K562 (cell line): ENCODE results near the gene R3HDM2. TPM values are rescaled to one million over a fixed set of nuclear protein-coding genes. Genes with fewer than 3 reads are reported as not detected.

ENCODE experiments used
- ATAC-seq: fragments of 200-7000 bp; cut with Tn5 transposase; 3 replicates; pipeline ENCODE4 v1.9.1; 2020; ENCODE audit warnings: moderate library complexity
- BruUV-seq: library from RNA; stranded (reverse); fragments of 400-500 nt; replicated peaks from 2 replicates; lab custom pipeline; 2021; lab: Mats Ljungman, UMichigan
- CTCF ChIA-PET: fragments of 300-600 bp; formaldehyde crosslinking; extraction: SDS; loops from one replicate; lab custom pipeline; 2021; ENCODE audit warnings: low intra/inter-chr PET ratio; lab: Yijun Ruan, JAX
- POLR2A ChIA-PET: fragments of 300-600, 350-650 bp; sonication (Branson Sonifier 250); formaldehyde crosslinking; extraction: SDS; loops from one replicate; lab custom pipeline; 2021; ENCODE audit warnings: antibody characterized with exemption, inconsistent platforms; lab: Yijun Ruan, JAX
- DNase-seq, 4 experiments: peaks; one replicate each; pipeline versions ENCODE4 v3.0.0 to v3.0.0-alpha.2; 2011 to 2018; ENCODE audit warnings: low spot score in 3 of 4, mixed read lengths in 3 of 4; ENCODE audit errors: extremely low read depth in 1 of 4
- FAIRE-seq: peaks from 2 replicates; lab custom pipeline; 2011; peaks lifted over from hg19 to GRCh38; lab: Jason Lieb, UNC
- H2AFZ ChIP-seq: 2 replicates; pipeline ENCODE4 v1.6.0; 2011; ENCODE audit warnings: low read depth, low read length, control low read depth, inconsistent platforms
- H3K27ac ChIP-seq: fragments of 200-600 bp; 3 replicates; pipeline ENCODE4 v1.8.0; 2011; ENCODE audit warnings: low read depth, mild to moderate bottlenecking, control low read depth, inconsistent platforms, low read length, moderate library complexity, mixed read lengths; ENCODE audit errors: extremely low read depth
- H3K27me3 ChIP-seq, 2 experiments: fragments of 300-600 bp in 1 of 2; 2 replicates in 1 of 2; 3 replicates in 1 of 2; pipeline versions ENCODE4 v1.6.0 to v1.8.0; 2011; ENCODE audit warnings: inconsistent platforms in 2 of 2, low read length in 2 of 2, mild to moderate bottlenecking in 1 of 2, mixed read lengths in 1 of 2, moderate library complexity in 1 of 2; ENCODE audit not compliant: control insufficient read depth in 2 of 2, insufficient read depth in 2 of 2
- H3K36me3 ChIP-seq: fragments of 300-600 bp; 3 replicates; pipeline ENCODE4 v1.8.0; 2011; ENCODE audit warnings: mild to moderate bottlenecking, low read length, inconsistent platforms; ENCODE audit not compliant: control insufficient read depth, insufficient read depth
- H3K4me1 ChIP-seq, 2 experiments: fragments of 200-600 bp in 1 of 2; replicated peaks in 1 of 2; 2 replicates in 1 of 2; 3 replicates in 1 of 2; pipeline versions ENCODE4 v1.5.1 to v1.8.0; 2011; ENCODE audit warnings: inconsistent platforms in 2 of 2, low read length in 2 of 2, mild to moderate bottlenecking in 1 of 2, mixed read lengths in 1 of 2, moderate library complexity in 1 of 2; ENCODE audit not compliant: control insufficient read depth in 2 of 2, insufficient read depth in 2 of 2
- H3K4me2 ChIP-seq: 2 replicates; pipeline ENCODE4 v1.6.1; 2011; ENCODE audit warnings: low read length, control low read depth, inconsistent platforms, mixed read lengths; ENCODE audit not compliant: insufficient read depth
- H3K4me3 ChIP-seq: fragments of 200-600 bp; sonication (generic), shearing (Covaris generic); 2 replicates; pipeline ENCODE4 v1.5.1; 2016; ENCODE audit warnings: control low read depth, inconsistent platforms
- H3K79me2 ChIP-seq: fragments of 200-600 bp; 3 replicates; pipeline ENCODE4 v1.8.0; 2011; ENCODE audit warnings: low read length, inconsistent platforms; ENCODE audit not compliant: control insufficient read depth, insufficient read depth
- H3K9ac ChIP-seq, 2 experiments: 2 replicates each; pipeline versions ENCODE4 v1.6.0 to v1.6.1; 2011; ENCODE audit warnings: low read depth in 2 of 2, low read length in 2 of 2, control low read depth in 1 of 2, inconsistent platforms in 1 of 2, mild to moderate bottlenecking in 1 of 2, mixed read lengths in 1 of 2; ENCODE audit not compliant: insufficient read depth in 1 of 2
- H3K9me1 ChIP-seq: one replicate; pipeline ENCODE4 v1.6.0; 2011; ENCODE audit warnings: inconsistent platforms, mild to moderate bottlenecking, low read length, moderate library complexity; ENCODE audit not compliant: control insufficient read depth, insufficient read depth
- H3K9me3 ChIP-seq: replicated peaks from 2 replicates; pipeline ENCODE4 v1.5.1; 2011; ENCODE audit warnings: low read depth, low read length, inconsistent platforms; ENCODE audit not compliant: control insufficient read depth, insufficient read depth
- H4K20me1 ChIP-seq: replicated peaks from 2 replicates; pipeline ENCODE4 v1.6.1; 2011; ENCODE audit warnings: low read length, inconsistent platforms, mixed read lengths; ENCODE audit not compliant: control insufficient read depth, insufficient read depth
- ARID4B ChIP-seq: sonication (generic); formaldehyde crosslinking; IDR thresholded peaks from 2 replicates; pipeline ENCODE4 v1.8.0; 2022; ENCODE audit warnings: mild to moderate bottlenecking, missing genetic modification reagents
- ATF4 ChIP-seq: fragments of 450-650 bp; formaldehyde crosslinking; IDR thresholded peaks from 2 replicates; pipeline ENCODE4 v1.4.0; 2022; ENCODE audit warnings: mild to moderate bottlenecking, moderate library complexity
- ATF7 ChIP-seq: fragments of 450-650 bp; IDR thresholded peaks from 2 replicates; pipeline ENCODE4 v1.7.1; 2014; ENCODE audit warnings: mild to moderate bottlenecking, moderate library complexity
- CREM ChIP-seq: IDR thresholded peaks from 2 replicates; pipeline ENCODE4 v1.6.1; 2014; ENCODE audit warnings: antibody characterized with exemption, low read depth
- FOXJ2 ChIP-seq: fragments of 200-800 bp; sonication (Bioruptor generic); IDR thresholded peaks from 2 replicates; pipeline ENCODE4 v1.6.1; 2016; ENCODE audit warnings: missing genetic modification characterization, missing compliant biosample characterization
- KDM2B ChIP-seq: fragments of 250-450 bp; sonication (Bioruptor Pico); IDR thresholded peaks from 2 replicates; pipeline ENCODE4 v1.8.0; 2021; ENCODE audit warnings: mild to moderate bottlenecking, moderate library complexity
- SUPT5H ChIP-seq: fragments of 450-650 bp; IDR thresholded peaks from 2 replicates; pipeline ENCODE4 v1.6.1; 2016
- TAF1 ChIP-seq: IDR thresholded peaks from 2 replicates; pipeline ENCODE4 v1.6.1; 2011; ENCODE audit warnings: mild to moderate bottlenecking, low read length, moderate library complexity; ENCODE audit not compliant: insufficient read depth, control insufficient read depth, severe bottlenecking; ENCODE audit errors: extremely low read depth
- TEAD1 ChIP-seq, 2 experiments: fragments of 450-650 bp in 1 of 2; sonication (generic) in 1 of 2; formaldehyde crosslinking; IDR thresholded peaks; 2 replicates each; pipeline versions ENCODE4 v1.4.0 to v1.8.0; 2020 to 2022; ENCODE audit warnings: mild to moderate bottlenecking in 2 of 2, missing genetic modification reagents in 1 of 2
- ZHX1 ChIP-seq: fragments of 150-350 bp; conservative IDR thresholded peaks from 2 replicates; pipeline ENCODE4 v1.6.1; 2014; ENCODE audit warnings: low read length
- ZNF444 ChIP-seq: fragments of 250-450 bp; sonication (Bioruptor Pico); IDR thresholded peaks from 2 replicates; pipeline ENCODE4 v1.4.0; 2020; ENCODE audit warnings: mild to moderate bottlenecking, moderate library complexity
- ZNF561 ChIP-seq: fragments of 450-650 bp; formaldehyde crosslinking; conservative IDR thresholded peaks from 2 replicates; pipeline ENCODE4 v1.4.0; 2020; ENCODE audit warnings: mild to moderate bottlenecking, moderate library complexity
- ZNF695 ChIP-seq: fragments of 450-650 bp; formaldehyde crosslinking; IDR thresholded peaks from 2 replicates; pipeline ENCODE4 v1.4.0; 2020; ENCODE audit warnings: mild to moderate bottlenecking, moderate library complexity
- WGBS: fragments of 100-300 bp; shearing (Covaris generic); methylation state at CpG from one replicate; pipeline ENCODE4 v1.1.6; 2016; ENCODE audit warnings: low coverage, mixed read lengths; ENCODE audit not compliant: insufficient coverage; ENCODE audit errors: missing lambda C conversion rate; 5-methylcytosine and 5-hydroxymethylcytosine counted together
- in situ Hi-C: fragments of 300-500 bp; cut with MboI; formaldehyde crosslinking; loops from 4 replicates; pipeline ENCODE4 v1.15.0; 2018; ENCODE audit warnings: inconsistent platforms, mixed read lengths
- intact Hi-C: fragments of 100-400 bp; cut with micrococcal nuclease; formaldehyde crosslinking; loops from 2 replicates; pipeline ENCODE4 v1.14.2; 2022
- polyA plus RNA-seq, 8 experiments: library from polyadenylated mRNA; depleted of rRNA in 4 of 8; stranded (reverse) in 5 of 8; unstranded in 3 of 8; fragments of >200 nt; fragmentation: Nextera tagmentation in 2 of 8; fragmentation: Illumina TruSeq in 1 of 8; extraction: Ambion mirVana in 2 of 8; extraction: Trizol in 1 of 8; gene quantifications; 2 replicates each; pipeline versions ENCODE4 v1.2.1 to v1.2.3, GENCODE V29; 2011 to 2014; ENCODE audit warnings: inconsistent platforms in 1 of 8, missing spikeins in 1 of 8
- total RNA-seq, 7 experiments: library from RNA; depleted of rRNA in 6 of 7; stranded (reverse); fragments of >200 nt in 6 of 7; fragmentation: Illumina TruSeq in 2 of 7; extraction: Trizol in 2 of 7; gene quantifications; 2 replicates each; pipeline versions ENCODE4 v1.2.1 to v1.2.3, GENCODE V29; 2011 to 2021; ENCODE audit warnings: low replicate concordance in 1 of 7

R3HDM2 gene
- total and polyA plus RNA-seq, 9 of the 15 experiments (the other 6 are each of a cell fraction or from before 2014, with no cell fraction given) = 3.3 to 18.8 (median 9.0) TPM

GRCh38 chr12:57280211-57281062 is 150.4 kb downstream of the R3HDM2 start:
- Histone ChIP-seq H3K36me3 (peaks cover 35% of the 10 kb centered on the region; the same call in 2 of the 3 replicates), H3K4me1 (peaks cover 0 to 17% of the 10 kb centered on the region in 2 experiments; a peak in 4 of 5 replicates), H3K27me3 (no peaks in the 10 kb centered on the region), H3K4me3 (peak overlapping the region; percentile 9; the same call in 1 of the 2 replicates), H3K27ac (peak overlapping the region; percentile 78), H3K9me3 (no peaks in the 10 kb centered on the region), H4K20me1 (no peaks in the 10 kb centered on the region), H3K4me2 (peak overlapping the region; percentile 55), H2AFZ (0 out of 2 replicates have a peak overlapping the region, but pooled peaks have one; percentile 18), H3K79me2 (no peaks in the 10 kb centered on the region), H3K9me1 (no peaks in the 10 kb centered on the region), H3K9ac (peak overlapping the region; percentile 51 to 66)
- peak; percentile 96 for ATAC-seq
- DNase-seq = peak; percentile 68 to 89 (median 72)
- WGBS = 36% methylated on average over 8 of the region's 9 CpGs
- intact Hi-C loops = no loop called here
- ChIA-PET CTCF (no interaction called here), POLR2A (interaction anchor here (0.6 kb wide), 1 partner anchor 364 kb away, joined by 3 read pairs; no protein-coding TSS in a partner anchor)
- FAIRE-seq = peak; percentile 98
- in situ Hi-C loops = no loop called here
- BruUV-seq = no TSS peak
- TF ChIP-seq ATF4 (CRISPR knock-in tag) = no peak
- TF ChIP-seq KDM2B (CRISPR knock-in tag) = no peak
- TF ChIP-seq ARID4B (CRISPR knock-in tag) = no peak
- peak; percentile 77 for TF ChIP-seq ATF7
- peak; percentile 47; the same call in 1 of the 2 replicates for TF ChIP-seq SUPT5H
- peak; percentile 46 for TF ChIP-seq TAF1
- TF ChIP-seq FOXJ2 (tag) = no peak
- TF ChIP-seq TEAD1 (CRISPR knock-in tag; IDR thresholded peaks at IDR 0.05) = no peak
- TF ChIP-seq ZNF561 = no peak
- no peak for TF ChIP-seq ZNF444 (CRISPR knock-in tag)
- no peak for TF ChIP-seq ZNF695 (CRISPR knock-in tag)
- peak; percentile 91 for TF ChIP-seq CREM
- TF ChIP-seq ZHX1 = no peak
